ENCODE data around the gene TEX53. TPM values are rescaled to one million over a fixed set of nuclear protein-coding genes. Genes with fewer than 3 reads are reported as not detected.

TEX53 gene
- total RNA-seq, 1 experiment from 2014 or later: not detected

GRCh38 chr9:114656301-114656700 lies 1.3 kb downstream of the TEX53 start:
- ATAC-seq (no peak), DNase-seq (ENCODE audit: low spot score) (no peak)
- Mint-ChIP-seq H3K9me3 (no peaks in the 10 kb centered on the region), H3K4me3 (no peak overlapping the region), H3K27me3 (ENCODE audit: low read depth) (no peaks in the 10 kb centered on the region; the same call in none of the 2 replicates), H3K36me3 (no peaks in the 10 kb centered on the region), H3K4me1 (peaks cover 4% of the 10 kb centered on the region; the same call in 1 of the 2 replicates), H3K27ac (no peak overlapping the region)
- TF ChIP-seq ATF3 (CRISPR knock-in tag; conservative IDR thresholded peaks at IDR 0.05) (no peak), MLX (CRISPR knock-in tag; IDR thresholded peaks at IDR 0.05) (no peak), NR1H2 (CRISPR knock-in tag; IDR thresholded peaks at IDR 0.05) (no peak), SMAD3 (CRISPR knock-in tag; IDR thresholded peaks at IDR 0.05; ENCODE audit: borderline replicate concordance) (no peak), SOX15 (CRISPR knock-in tag; IDR thresholded peaks at IDR 0.05) (no peak), PREB (CRISPR knock-in tag; IDR thresholded peaks at IDR 0.05; ENCODE audit: borderline replicate concordance) (no peak), MYBL2 (CRISPR knock-in tag; IDR thresholded peaks at IDR 0.05) (no peak), FOXJ3 (CRISPR knock-in tag; IDR thresholded peaks at IDR 0.05; ENCODE audit: borderline replicate concordance) (no peak), FOXK1 (CRISPR knock-in tag; IDR thresholded peaks at IDR 0.05) (no peak), ERG (CRISPR knock-in tag; IDR thresholded peaks at IDR 0.05) (no peak), ZNF416 (CRISPR knock-in tag; IDR thresholded peaks at IDR 0.05) (no peak), ZNF532 (CRISPR knock-in tag; IDR thresholded peaks at IDR 0.05; ENCODE audit: borderline replicate concordance) (no peak)
- TF ChIP-seq, protein P1, sequence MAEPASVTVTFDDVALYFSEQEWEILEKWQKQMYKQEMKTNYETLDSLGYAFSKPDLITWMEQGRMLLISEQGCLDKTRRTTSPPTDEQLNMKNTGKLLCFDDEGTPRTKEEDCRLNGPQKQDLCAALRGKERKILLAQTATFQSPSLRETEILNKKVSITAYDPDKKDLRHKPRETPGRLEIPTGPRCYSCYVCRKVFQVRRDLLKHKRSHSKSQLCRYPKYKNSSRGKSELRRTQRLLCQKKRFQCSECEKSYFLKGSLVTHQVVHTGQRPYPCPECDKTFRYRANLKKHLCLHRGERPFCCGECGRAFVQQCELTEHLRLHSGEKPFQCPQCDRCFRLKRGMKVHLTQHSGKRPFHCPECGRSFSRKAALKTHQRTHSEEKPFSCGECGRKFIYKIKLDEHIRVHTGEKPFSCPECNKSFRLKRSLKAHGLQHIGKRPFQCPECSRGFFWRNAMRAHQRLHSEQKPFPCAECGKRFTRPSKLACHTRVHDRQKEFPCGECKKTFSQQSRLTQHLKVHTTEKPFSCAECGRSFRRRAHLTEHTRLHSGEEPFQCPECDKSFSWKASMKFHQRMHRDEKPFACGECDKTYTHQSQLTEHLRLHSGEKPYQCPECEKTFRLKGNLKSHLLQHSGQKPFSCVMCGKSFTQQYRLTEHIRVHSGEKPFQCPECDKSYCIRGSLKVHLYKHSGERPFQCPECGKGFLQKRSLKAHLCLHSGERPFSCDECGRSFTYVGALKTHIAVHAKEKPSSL (CRISPR knock-in tag; conservative IDR thresholded peaks at IDR 0.05): no peak
- TF ChIP-seq, protein P2, sequence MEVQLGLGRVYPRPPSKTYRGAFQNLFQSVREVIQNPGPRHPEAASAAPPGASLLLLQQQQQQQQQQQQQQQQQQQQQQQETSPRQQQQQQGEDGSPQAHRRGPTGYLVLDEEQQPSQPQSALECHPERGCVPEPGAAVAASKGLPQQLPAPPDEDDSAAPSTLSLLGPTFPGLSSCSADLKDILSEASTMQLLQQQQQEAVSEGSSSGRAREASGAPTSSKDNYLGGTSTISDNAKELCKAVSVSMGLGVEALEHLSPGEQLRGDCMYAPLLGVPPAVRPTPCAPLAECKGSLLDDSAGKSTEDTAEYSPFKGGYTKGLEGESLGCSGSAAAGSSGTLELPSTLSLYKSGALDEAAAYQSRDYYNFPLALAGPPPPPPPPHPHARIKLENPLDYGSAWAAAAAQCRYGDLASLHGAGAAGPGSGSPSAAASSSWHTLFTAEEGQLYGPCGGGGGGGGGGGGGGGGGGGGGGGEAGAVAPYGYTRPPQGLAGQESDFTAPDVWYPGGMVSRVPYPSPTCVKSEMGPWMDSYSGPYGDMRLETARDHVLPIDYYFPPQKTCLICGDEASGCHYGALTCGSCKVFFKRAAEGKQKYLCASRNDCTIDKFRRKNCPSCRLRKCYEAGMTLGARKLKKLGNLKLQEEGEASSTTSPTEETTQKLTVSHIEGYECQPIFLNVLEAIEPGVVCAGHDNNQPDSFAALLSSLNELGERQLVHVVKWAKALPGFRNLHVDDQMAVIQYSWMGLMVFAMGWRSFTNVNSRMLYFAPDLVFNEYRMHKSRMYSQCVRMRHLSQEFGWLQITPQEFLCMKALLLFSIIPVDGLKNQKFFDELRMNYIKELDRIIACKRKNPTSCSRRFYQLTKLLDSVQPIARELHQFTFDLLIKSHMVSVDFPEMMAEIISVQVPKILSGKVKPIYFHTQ (CRISPR knock-in tag; IDR thresholded peaks at IDR 0.05): no peak
- TF ChIP-seq, protein P3, sequence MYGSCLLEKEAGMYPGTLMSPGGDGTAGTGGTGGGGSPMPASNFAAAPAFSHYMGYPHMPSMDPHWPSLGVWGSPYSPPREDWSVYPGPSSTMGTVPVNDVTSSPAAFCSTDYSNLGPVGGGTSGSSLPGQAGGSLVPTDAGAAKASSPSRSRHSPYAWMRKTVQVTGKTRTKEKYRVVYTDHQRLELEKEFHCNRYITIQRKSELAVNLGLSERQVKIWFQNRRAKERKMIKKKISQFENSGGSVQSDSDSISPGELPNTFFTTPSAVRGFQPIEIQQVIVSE (CRISPR knock-in tag; IDR thresholded peaks at IDR 0.05; ENCODE audit: borderline replicate concordance): no peak
- ChIA-PET CTCF (interaction anchor here (1.0 to 7.6 kb wide), 2 partner anchors 222 to 248 kb away, joined by 3 to 130 read pairs; no protein-coding TSS in a partner anchor), POLR2A (interaction anchor here (0.5 kb wide), 1 partner anchor 31 kb away, joined by 5 read pairs; no protein-coding TSS in a partner anchor)

All from WTC11 (cell line).